GM18868 (cell line): ENCODE data around the gene SETBP1.

Experiments
- ATAC-seq: cut with Tn5 transposase; IDR thresholded peaks from one replicate; pipeline ENCODE4 v1.9.1; 2021; ENCODE audit warnings: mild to moderate bottlenecking, moderate library complexity; ENCODE audit not compliant: unreplicated experiment

The SETBP1 gene

DNA sequence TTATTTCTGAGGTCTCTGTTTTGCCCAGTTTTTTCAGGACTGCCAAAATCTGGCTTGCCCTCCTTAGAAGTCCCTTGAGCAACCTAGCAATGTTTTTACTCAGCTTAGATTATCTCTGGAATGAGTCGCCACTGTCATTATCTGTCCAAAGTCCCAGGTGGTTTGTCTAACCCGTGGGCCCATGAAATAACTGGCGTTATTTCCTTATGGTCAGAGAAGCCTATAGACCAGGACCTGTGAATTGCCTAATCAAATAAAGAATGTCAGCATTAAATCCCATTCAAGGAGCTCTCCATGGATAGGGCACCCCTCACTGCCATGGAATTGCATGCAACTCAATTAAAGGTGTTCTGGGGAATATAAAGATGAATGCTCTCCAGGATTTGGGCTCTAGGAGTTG, 373.9 kb downstream of the SETBP1 start:
- ATAC-seq, result no peak

DNA sequence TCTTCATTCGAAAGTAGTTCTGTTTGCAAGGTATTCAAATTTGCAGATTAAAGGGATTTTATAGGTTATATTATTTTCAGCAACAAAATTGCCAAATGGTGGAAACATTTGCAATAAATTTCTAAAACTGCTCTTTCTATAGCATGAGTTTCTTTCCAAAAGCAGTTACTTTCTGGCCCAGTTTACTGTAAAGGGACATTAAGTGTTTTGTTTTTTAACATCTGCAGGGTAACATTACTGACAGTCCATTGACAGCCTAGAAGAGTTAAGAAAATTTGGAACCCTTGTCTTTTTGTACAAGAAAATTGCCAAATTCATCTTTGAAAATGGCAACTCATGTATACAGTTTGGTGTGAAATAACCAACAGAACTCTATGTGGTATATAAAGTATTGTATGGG, 375.1 kb downstream of the SETBP1 start:
- no peak for ATAC-seq

DNA sequence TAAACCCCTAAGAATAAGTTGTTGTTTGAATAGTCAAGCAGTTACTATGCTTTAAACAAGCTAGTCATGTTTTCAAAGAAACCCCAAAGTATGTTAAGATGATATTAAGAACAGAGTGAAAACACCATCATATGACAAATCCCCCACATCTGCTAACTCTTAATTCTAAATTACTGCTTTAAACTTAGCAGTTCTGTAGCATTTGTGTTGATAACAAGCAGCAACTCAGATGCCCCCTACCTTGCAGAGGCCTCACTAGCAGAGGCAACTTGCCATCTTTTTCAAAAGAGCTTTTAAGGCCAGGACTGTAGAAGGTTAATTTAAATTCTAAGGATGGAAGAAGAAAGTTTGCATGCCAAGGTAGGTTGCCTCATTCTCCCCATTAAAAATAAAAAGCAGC, 376.2 kb downstream of the SETBP1 start:
- no peak for ATAC-seq

DNA sequence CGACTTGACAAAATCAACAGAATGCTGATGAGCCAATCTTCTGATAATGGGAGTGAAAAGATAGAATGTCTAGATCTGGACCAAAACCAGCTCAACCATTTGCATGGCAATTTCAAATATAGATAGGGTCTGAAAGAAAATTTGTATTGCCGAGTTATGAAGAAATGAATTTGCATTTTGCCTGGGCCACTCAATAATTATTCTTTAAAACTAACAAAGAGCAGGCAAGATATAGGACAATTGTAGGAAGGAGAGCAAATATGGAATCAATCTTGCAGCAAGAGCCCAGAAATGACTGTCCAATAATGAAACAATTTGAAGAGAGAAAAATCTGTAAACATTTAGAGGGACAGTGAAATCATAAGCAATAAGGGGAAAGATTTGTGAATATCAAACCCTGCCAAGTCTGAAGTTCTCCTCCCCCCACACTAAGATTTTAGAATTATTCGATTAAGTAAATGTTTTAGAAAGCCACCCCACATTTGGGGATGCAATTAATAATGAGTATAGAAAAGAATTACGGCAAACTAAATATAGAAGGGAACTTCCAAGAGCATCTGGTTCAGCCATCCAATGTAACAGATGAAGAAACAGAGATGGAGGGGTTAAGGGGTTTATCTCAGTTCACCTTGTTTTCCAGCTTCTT, 377.4 kb downstream of the SETBP1 start:
- ATAC-seq, result no peak

DNA sequence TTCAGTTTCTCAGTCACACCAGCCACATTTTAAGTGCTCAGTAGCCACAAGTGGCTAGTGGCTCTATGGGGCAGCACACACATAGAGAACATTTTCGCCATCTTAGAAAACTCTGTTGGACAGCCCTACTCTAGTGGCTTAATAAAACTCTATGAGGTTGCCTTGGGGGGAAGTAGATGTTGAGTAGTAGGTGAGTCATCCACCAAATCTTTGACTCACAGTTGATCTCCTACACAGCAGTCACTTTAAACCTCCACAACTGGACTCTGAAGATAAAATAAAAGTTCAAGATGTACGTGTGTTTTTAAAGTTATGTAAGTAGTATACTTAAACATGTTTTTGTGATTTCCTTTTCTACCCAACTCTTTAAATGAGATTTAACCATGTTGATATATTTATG, 379.0 kb downstream of the SETBP1 start:
- peak; percentile 57 for ATAC-seq

DNA sequence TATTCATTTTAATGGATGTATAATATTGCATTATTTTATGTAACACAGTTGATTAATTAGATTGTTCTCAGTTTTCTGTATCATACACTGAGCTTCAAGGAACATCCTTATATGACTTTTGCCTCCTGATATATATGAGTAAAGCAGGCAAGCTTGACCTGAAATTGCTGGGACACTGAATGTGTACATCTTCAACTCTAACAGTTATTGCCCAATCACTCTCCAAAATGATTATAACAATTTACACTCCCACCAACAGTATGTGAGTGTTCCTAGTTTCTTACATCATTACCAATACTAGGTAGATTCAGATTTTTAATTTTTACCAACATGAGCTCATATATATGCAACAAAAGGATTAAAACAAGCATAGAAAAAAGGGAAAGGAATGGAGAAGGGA, 379.4 kb downstream of the SETBP1 start:
- ATAC-seq, result no peak

DNA sequence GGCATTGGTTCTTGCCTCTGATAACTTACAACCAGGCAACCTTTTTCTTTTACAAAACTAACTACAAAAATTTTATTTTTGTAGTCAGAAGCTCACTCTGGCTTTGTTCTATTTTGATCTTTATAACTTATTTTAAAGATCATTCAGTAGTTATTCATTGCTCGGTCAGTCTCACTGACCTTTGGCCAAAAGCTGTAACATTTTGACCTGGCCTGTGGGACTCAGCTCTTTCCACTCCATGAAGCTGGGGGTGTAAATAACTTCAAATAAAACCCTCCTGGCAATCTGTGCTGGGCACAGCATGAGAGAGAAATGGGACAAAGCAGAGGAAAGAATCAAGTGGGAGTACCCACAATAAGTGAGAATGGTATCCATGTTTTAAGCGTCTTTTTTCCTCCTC, 380.7 kb downstream of the SETBP1 start:
- no peak for ATAC-seq

DNA sequence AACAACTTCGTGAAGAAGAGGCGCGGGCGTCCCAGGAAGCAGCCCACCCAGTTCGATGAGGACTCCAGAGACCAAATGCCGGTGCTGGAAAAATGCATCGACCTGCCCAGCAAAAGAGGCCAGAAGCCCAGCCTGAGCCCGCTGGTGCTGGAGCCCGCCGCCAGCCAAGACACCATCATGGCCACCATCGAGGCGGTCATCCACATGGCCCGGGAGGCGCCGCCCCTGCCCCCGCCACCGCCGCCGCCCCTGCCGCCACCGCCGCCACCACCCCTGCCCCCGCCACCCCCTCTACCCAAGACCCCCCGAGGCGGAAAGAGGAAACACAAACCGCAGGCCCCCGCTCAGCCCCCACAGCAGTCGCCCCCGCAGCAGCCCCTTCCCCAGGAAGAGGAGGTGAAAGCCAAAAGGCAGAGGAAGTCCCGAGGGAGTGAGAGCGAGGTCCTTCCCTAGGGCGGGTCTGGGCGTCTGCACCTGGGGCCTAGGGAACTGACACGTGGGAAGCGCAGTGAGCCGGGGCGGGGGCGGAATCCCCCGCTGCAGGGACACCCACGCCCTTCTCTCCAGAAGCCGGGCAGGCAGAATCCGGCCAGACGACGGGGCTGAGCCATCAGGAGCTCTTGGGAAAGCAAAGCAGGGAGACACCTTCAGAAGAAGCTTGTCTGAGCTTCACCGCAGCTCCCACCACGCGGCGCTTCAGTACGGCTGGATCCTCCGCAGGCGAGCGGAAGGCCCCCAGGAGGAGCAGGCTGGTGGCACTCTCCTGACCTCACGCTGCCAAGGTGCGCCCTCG, 382.8 kb downstream of the SETBP1 start:
- no peak for ATAC-seq

DNA sequence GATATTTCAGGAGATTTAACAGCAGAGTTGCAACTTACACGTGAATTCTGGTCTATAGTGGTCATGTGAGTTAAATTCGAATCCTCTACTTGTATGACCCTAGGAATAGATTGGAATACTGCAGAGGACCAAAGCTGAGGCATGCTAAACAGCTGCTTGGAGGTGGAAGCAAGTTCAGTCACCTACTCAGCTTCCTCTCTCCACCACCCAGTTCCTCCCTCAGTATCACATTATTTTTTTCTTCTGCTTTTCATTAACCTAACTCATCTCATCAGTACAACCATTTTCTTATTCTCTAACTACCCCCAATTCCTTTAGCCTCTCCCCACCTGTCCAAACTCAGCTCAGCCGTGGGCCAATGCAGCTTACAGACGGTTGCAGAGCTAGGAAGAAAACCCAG, 385.5 kb downstream of the SETBP1 start:
- no peak for ATAC-seq

DNA sequence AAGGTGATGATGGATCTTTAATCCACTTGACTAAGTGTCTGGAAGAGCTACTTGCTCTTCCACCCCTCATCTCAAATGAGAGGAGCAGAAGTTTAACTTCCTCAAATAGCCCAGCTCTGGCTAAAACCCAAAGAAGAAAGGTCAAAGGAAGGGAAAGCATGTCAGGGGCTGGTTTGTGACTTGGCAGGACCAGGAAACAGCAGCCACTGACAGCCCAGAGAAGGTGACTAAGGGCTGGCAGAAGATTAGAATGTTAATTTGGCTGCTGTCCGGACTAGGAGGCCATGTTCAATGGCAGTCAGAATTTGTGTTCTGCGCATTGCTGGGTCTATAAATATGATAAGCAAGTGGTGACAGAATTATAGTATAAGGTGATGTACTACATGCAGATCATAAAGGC, 386.2 kb downstream of the SETBP1 start:
- no peak for ATAC-seq

DNA sequence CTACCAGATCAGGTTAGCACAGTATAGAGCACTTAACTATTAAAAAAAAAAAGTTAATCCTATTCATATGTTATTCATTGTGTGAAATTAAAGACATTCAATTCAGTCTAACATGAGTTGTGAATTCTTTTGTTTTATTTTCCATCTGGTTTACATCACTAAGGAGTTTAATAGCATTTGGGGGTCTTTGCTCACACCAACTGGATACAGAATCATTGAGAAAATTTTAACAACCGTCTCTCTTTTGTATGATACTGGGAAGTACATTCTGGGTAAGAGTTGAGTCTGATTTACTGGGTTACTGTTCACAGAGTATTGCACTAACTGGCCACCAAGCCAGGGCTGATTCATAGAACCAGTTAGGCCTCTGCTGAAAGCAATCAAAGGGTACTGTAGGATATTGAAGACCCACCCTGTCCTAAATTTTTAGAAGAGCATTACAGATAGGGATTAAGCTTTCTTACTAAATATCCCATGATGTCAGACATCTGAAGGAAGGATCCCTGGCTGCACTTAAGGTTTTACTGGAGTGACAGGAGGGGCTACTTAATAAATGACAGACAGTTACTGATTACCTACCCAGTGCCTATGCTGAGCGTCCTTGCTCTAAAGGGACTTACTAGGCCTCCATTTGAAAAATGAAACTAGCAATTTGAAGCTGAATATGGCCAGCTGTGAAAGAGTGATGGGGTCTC, 387.9 kb downstream of the SETBP1 start:
- no peak for ATAC-seq

DNA sequence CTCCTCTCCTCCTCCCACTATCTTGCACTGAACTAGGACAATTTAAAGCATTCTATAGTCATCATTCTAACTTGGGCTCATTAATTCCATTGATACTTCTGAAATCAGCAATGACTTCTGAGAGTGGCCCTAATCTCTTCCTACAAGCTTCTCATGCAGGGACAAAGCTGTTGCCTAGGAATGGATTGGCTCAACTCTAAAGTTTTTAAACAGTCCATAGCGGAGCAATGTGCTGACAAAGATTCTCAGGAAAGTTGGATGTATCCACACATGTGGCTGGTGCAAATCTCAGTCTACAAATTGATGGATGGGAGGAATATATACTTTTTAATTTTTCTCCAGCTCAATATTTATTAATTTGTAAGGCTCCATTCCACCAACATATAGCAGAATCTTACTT, 388.9 kb downstream of the SETBP1 start:
- no peak for ATAC-seq

DNA sequence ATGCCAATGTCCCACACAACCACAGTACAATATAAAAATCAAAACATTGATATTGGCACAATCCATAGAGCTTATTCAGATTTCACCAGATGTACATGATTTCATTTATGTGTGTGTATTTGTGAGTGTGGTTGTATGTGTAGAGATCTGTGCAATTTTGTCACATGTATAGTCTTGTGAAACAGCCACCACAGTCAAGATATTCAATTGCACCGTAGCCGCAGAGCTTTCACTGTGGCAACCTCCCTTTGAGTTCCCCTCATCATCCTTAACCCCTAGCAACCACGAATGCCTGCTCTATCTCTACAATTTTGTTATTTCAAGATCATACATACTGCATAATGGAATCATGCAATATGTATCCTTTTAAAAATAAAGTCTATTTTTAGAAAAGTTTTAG, 391.3 kb downstream of the SETBP1 start:
- no peak for ATAC-seq

DNA sequence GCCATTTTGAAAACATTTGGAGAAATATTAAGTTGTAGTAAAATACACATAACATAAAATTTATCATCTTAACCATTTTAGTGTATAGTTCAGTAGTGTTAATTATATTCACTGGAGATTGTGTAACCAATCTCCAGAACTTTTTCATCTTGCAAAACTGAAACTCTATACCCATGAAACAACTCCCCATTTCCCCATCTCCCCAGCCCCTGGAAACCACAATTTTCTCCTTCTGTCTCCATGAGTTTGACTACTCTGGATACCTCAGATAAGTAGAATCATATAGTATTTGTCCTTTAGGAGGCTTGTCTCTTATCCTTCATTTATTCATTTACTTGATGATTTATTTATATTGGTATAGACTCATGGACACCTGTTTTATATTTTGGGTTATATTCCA, 392.9 kb downstream of the SETBP1 start:
- no peak for ATAC-seq

DNA sequence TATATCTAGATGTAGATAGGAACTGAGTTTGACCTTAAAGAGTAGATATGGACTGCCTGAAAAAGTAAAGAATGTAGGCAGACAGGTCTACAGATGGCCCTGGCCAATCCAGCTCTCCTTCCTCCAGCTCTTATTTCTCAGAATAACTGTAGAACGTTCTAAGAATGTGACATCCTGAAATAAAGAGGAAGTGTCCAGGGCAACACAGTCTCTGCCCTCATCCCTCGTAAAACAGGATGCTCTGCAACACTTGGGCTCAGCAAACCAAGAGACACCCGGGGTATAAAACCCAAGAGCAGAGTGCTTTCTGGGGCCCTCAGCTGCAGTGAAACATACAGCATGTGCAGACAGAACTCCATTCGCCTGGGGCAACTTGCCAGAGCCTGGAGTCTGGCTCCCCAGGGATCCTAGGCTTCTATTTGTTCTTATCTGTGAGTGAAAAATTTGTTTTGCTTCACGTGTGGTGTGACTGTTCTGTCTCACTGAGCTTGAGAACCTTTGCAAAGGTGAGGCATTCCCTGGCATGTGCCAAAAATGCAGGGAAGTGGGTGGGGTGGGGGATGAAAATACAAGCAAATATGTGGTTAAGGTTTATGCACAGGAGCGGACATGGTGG, 401.0 kb downstream of the SETBP1 start:
- no peak for ATAC-seq

DNA sequence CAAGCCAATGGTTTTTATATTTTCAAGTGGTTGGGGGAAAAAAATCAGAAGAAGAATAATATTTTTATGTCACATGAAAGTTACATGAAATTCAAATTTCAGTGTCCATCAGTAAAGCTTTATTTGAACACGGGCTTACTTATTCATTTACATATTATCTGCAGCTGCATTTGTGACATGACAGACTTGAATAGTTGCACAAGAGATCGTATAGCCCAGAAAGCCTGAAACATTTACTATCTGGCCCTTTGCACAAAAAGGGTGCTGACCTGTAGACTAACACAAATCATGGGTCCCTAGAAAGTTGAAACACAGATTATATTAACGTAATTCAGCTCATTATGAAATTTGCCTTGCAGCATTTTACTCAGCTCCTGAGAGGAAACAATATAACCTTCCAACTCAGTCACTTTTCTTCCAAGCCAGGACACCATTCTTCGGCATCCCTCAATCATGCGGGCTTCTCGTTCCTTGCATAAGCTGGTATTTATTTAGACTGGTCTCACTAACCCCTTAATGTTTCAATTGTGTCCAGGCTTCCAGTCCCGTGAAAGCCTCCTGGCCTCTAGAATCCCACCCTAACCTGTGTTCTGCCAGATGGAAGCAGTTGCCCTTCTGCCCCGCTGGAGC, 402.7 kb downstream of the SETBP1 start:
- no peak for ATAC-seq

DNA sequence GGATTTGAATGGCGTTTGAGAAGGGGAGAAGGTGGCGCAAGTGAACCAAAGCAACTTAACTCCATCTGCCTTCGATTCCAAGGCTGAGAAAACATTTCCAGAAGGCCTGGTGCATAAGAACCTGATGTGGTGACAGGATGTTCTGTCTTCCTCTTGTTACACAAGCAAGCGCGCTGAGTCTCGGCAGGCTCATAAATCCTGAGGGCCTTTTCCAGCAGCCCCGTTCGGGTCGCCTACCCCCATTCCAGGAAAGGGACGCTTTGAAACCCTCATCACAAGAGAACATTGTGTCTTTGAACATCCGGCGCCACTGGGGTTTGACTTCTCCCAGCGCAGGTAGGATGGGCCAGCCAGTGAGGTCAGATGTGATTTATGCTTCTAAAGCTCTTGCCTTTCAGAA, 403.5 kb downstream of the SETBP1 start:
- ATAC-seq, result no peak

DNA sequence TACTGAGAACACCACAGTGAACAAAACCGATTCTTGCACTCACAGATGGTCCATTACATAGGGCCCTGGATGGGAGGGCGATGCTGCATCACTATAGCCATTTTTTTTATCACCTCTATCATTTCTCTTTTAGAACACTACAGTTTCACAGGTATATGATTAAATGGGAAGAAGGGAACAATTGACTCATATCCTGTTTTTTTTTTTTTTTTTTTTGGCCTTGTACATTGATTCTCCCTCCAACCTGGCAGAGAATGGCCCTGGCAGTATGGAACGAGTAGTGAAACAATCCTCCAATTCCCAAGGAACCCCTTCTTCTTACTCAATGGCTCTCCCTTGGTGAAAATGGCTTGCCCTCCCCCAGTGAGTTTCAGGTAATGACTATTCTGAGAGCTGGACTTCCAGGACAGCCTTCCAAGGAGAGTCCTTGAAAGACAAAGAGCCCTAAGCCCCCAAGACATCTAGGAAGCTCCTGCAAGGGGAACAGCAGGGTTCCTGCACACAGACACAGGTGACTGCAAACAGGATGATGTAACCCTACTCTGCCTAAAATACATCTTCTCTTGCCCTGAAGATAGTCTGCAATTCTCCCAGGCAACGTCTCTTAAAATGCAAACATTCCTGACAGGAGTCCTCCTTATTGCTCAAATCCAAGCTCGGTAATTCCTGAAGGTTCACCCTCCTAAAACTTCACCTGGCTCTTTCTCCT, 405.4 kb downstream of the SETBP1 start:
- no peak for ATAC-seq

DNA sequence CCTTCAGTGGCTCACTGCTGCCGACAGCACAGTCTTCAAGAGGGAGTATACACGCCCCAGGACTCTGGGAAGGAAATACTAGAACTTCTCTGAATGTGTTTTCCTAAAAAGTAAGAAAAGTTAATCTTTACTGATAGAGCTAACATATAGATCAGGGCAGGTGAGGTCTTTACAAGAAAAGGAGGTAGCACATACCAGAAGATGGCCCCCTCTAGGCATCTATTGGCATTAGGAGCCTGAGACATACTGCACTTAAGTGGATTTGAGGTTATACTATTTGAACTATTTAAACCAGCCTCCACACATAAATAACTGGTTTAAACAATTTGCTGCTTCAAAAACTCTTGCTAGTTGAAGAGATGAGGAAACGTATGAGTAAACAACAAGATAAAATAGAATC, 406.1 kb downstream of the SETBP1 start:
- no peak for ATAC-seq

DNA sequence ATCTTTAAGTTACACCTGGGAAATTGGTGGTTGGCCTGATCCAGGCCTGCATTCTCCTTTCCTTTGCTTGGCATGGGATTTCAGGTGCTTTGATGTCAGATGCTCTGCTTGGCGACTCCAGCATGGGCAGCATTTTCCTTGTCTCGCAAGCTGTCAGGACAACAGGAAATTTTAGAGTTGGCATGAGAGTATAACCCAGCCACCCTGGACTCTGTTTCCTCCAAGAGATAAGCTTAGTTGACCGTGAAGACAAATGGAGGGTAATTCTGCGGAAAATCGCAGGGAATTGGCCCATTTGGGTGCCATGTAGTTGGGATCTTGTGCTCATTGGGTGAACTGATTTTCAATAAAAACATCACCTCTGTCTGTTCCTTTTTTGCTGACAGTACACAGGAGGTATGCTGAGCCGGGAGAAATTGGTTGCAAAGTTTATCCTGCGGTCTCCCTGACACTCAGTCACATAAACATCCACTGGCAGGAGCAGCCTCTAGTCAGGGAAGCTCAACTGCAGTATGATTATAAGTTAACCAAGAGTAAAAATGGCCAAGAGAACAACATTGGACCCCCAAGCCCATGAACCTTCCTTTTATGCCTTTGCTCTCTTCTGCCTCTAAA, 409.9 kb downstream of the SETBP1 start:
- no peak for ATAC-seq
